Sigmoid colon (tissue), 4 donors: ENCODE data around the gene LAG3.

Source experiments
- CTCF ChIP-seq, 4 experiments: fragments of 450-650 bp in 3 of 4; fragments of 200-600 bp in 1 of 4; IDR thresholded peaks; one replicate each; pipeline ENCODE4 v1.5.1; 2016 to 2019; ENCODE audit warnings: antibody characterized with exemption in 4 of 4, mild to moderate bottlenecking in 3 of 4, moderate library complexity in 2 of 4
- EP300 ChIP-seq, 4 donors: sonication (generic); formaldehyde crosslinking; IDR thresholded peaks; one replicate each; pipeline ENCODE4 v1.6.1; 2017; ENCODE audit warnings: antibody characterized with exemption in 4 of 4
- POLR2A ChIP-seq, 2 donors: fragments of 450-650 bp; IDR thresholded peaks; one replicate each; pipeline ENCODE4 v1.6.1; 2016; ENCODE audit warnings: antibody characterized with exemption in 2 of 2, mild to moderate bottlenecking in 2 of 2, moderate library complexity in 2 of 2
- POLR2AphosphoS5 ChIP-seq, 4 donors: sonication (generic); formaldehyde crosslinking; IDR thresholded peaks; one replicate each; pipeline ENCODE4 v1.6.1; 2017; ENCODE audit warnings: antibody characterized with exemption in 4 of 4

- no peak for TF ChIP-seq POLR2A (IDR thresholded peaks at IDR 0.05)
- TF ChIP-seq CTCF (IDR thresholded peaks at IDR 0.05): no peak
- TF ChIP-seq POLR2AphosphoS5 (IDR thresholded peaks at IDR 0.05): no peak
- TF ChIP-seq EP300 (IDR thresholded peaks at IDR 0.05): no peak
These were observed 26.4 kb upstream of the LAG3 start for GRCh38 chr12:6745741-6746525.
